Measurements from ENCODE around the gene GALNT17.

DNA sequence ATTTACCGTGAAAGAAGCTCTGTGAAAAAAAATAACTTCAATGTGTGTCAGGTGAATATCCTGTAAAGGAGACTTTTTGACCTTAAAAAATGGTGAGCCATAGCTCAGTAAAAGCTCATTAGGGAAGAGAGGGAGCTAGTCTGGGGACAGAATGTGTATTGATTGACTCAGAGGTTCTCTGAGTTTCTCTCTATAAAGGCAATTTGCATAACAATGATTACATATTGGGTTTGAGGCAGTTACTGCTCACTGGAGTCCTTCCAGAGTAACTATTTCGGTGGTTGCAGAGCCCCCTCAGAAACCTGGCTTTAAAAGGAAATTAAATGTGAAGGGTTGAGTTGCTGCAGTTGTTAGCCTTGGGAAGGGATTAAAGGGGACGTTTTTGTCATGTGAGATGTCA lies 181.6 kb downstream of the GALNT17 start:
- TF ChIP-seq POLR2A (IDR thresholded peaks at IDR 0.05; ENCODE audit: low read depth, low read length) (no peak), POLR2AphosphoS5 (IDR thresholded peaks at IDR 0.05; ENCODE audit: low read depth, low read length) (no peak), SPI1 (IDR thresholded peaks at IDR 0.05; ENCODE audit: low read depth, low read length) (no peak), TAF1 (IDR thresholded peaks at IDR 0.05; ENCODE audit: low read depth, low read length) (no peak), POU2F2 (IDR thresholded peaks at IDR 0.05; ENCODE audit: low read depth, low read length) (no peak)
